ENCODE measurements around the gene ROPN1L. TPM values are rescaled to one million over a fixed set of nuclear protein-coding genes. Genes with fewer than 3 reads are reported as not detected.

Gene ROPN1L
- total and polyA plus RNA-seq, 12 donors = 0.15 to 3.9 (median 0.42) TPM; not detected in 3

GRCh38 chr5:10478436-10478835 is 36.8 kb downstream of the ROPN1L start:
- TF ChIP-seq, protein P1, sequence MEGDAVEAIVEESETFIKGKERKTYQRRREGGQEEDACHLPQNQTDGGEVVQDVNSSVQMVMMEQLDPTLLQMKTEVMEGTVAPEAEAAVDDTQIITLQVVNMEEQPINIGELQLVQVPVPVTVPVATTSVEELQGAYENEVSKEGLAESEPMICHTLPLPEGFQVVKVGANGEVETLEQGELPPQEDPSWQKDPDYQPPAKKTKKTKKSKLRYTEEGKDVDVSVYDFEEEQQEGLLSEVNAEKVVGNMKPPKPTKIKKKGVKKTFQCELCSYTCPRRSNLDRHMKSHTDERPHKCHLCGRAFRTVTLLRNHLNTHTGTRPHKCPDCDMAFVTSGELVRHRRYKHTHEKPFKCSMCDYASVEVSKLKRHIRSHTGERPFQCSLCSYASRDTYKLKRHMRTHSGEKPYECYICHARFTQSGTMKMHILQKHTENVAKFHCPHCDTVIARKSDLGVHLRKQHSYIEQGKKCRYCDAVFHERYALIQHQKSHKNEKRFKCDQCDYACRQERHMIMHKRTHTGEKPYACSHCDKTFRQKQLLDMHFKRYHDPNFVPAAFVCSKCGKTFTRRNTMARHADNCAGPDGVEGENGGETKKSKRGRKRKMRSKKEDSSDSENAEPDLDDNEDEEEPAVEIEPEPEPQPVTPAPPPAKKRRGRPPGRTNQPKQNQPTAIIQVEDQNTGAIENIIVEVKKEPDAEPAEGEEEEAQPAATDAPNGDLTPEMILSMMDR (IDR thresholded peaks at IDR 0.05) = no peak
- TF ChIP-seq POLR2A (IDR thresholded peaks at IDR 0.05) = no peak
- no peak for DNase-seq
- 58 to 72% (median 59%) methylated on average over 5 of the region's 5 CpGs for WGBS, 4 donors
- H3K4me3 ChIP-seq = no peak overlapping the region
- no peaks in the 10 kb centered on the region for H3K9me3 ChIP-seq (replicated peaks in 1 of 3)
- H3K36me3 ChIP-seq (replicated peaks in 1 of 2) = no peaks in the 10 kb centered on the region
- no peaks in the 10 kb centered on the region for H3K4me1 ChIP-seq (replicated peaks in 1 of 2)
- no peaks in the 10 kb centered on the region for H3K27me3 ChIP-seq
- intact Hi-C loops (cut with DNase I) = no loop called here
- H3K27ac ChIP-seq = no peak overlapping the region

DNA sequence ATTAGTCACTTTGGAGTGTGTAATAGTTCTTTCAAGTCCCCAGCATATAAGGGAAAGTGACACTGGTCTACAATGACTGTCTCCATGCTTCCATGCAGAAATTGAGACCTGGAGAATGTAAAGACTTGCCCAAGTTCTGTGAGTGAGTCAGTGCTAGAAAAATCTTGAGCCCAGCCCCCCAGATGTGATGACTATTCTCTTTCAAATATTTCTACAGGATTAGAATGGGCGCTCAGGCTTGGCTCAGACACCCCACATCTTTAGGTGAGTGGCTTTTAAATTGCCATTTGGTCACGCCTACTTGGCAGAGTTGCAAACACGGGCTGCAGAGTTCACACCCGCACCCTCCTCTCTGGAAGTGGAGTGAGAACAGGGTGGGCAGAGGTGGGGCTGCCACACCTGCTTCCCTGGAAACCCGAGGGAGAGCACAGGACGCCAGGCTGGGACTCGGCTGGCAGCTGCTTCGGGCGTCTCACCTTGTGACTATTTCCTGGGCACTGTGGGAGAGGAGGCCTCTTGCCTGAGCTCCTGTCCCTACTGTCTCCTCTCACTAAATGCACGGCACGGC is 37.6 kb downstream of the ROPN1L start:
- H3K36me3 ChIP-seq (replicated peaks in 1 of 2) = no peaks in the 10 kb centered on the region
- TF ChIP-seq POLR2A (IDR thresholded peaks at IDR 0.05) = no peak
- TF ChIP-seq, protein P1 (IDR thresholded peaks at IDR 0.05) = no peak
- no peak overlapping the region for H3K27ac ChIP-seq
- no peaks in the 10 kb centered on the region for H3K9me3 ChIP-seq (replicated peaks in 1 of 3)
- H3K4me3 ChIP-seq = no peak overlapping the region
- no peaks in the 10 kb centered on the region for H3K27me3 ChIP-seq
- intact Hi-C loops (cut with DNase I) = no loop called here
- no peaks in the 10 kb centered on the region for H3K4me1 ChIP-seq (replicated peaks in 1 of 2)
- 53 to 69% (median 58%) methylated on average over 6 to 11 of the region's 11 CpGs for WGBS, 4 donors
- DNase-seq = no peak

GRCh38 chr5:10480237-10480985 is 38.7 kb downstream of the ROPN1L start:
- TF ChIP-seq, protein P1 (IDR thresholded peaks at IDR 0.05) = no peak
- TF ChIP-seq POLR2A (IDR thresholded peaks at IDR 0.05) = no peak
- no peak overlapping the region for H3K4me3 ChIP-seq
- DNase-seq = no peak
- H3K9me3 ChIP-seq (replicated peaks in 1 of 3) = no peaks in the 10 kb centered on the region
- WGBS, 4 donors = 68 to 71% (median 70%) methylated on average over 5 to 12 of the region's 12 CpGs
- no peaks in the 10 kb centered on the region for H3K27me3 ChIP-seq
- H3K27ac ChIP-seq = no peak overlapping the region
- no peaks in the 10 kb centered on the region for H3K36me3 ChIP-seq (replicated peaks in 1 of 2)
- intact Hi-C loops (cut with DNase I) = no loop called here
- H3K4me1 ChIP-seq (replicated peaks in 1 of 2) = no peaks in the 10 kb centered on the region

- intact Hi-C loops (cut with DNase I) = no loop called here
- no peak for DNase-seq
- Histone ChIP-seq H3K27me3 (no peaks in the 10 kb centered on the region), H3K4me1 (replicated peaks in 1 of 2) (no peaks in the 10 kb centered on the region), H3K36me3 (replicated peaks in 1 of 2) (no peaks in the 10 kb centered on the region), H3K9me3 (replicated peaks in 1 of 3) (no peaks in the 10 kb centered on the region), H3K27ac (no peak overlapping the region), H3K4me3 (no peak overlapping the region)
- WGBS, 4 donors = 69 to 82% (median 75%) methylated on average over 7 to 10 of the region's 10 CpGs
- TF ChIP-seq POLR2A (IDR thresholded peaks at IDR 0.05) = no peak
- TF ChIP-seq, protein P1 (IDR thresholded peaks at IDR 0.05) = no peak
Observed at GRCh38 chr5:10481241-10481935, 39.7 kb downstream of the ROPN1L start.
